Measurements from ENCODE around the gene TRAK2.

Gene TRAK2

DNA sequence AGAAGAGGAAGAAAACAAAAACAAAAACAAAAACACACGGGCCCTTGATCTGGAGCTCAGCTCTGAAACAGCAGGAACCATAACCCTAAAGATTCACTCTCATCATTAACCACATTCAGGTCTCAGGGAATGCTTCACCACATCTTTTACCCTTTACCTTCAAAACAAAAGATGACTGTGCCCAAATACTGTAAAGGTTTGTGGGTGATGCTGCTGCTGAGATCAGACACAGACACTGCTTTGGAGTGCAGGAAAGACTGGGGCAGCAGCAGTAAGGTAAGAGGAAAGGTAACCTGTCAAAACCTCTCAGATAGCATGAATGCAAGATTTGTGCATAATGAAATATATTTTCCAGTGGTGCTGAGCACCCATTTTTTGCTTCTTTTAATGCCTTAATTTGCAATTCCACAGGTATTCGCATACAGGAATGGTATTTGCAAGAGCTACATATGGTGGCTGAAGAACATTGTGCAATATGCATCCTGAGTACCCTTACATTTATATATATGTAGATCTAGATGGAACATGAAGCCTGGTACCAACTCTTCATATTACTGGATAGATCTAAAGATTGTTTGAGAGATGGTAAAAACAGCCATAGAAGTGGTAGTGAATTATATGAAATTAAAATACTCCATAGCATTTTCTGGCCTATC lies 90.1 kb downstream of the TRAK2 start:
- DNase-seq (ENCODE audit: low spot score) = no peak

DNA sequence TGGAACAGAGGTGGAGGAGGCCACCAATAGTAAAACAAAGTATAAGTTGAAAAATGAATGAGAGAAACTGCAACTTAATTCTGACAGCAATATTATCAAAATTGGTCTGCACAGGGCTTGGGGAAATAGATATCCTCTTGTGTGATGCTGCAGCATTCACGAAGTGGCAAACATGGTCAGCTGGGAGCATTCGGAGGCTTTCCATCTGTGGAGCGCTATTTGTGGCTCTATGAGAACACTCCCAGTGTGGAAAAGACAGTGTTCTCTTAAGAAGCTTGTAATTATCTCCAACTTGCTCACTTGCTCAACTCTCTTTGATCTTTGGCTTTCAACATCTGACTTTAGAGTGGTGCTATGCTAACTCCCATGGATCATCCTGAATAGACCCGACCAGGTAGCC lies 91.0 kb downstream of the TRAK2 start:
- no peak for DNase-seq (ENCODE audit: low spot score)

DNA sequence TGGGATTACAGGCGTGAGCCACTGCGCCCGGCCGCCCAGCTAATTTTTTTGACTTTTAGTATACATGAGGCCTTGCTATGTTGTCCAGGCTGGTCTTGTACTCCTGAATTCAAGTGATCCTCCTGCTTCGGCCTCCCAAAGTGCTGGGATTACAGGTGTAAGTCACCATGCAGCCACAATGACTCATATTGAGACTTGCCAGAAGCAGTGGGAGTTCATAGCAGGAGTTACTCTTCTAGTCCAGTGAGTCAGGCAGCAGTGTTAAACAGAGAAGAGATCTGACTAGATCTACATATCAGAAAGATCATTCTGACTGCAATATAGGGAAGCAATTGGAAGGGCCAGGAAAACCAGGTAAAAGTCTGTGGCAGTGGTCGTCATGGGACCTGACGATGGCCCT lies 92.6 kb downstream of the TRAK2 start:
- DNase-seq (ENCODE audit: low spot score) = no peak

DNA sequence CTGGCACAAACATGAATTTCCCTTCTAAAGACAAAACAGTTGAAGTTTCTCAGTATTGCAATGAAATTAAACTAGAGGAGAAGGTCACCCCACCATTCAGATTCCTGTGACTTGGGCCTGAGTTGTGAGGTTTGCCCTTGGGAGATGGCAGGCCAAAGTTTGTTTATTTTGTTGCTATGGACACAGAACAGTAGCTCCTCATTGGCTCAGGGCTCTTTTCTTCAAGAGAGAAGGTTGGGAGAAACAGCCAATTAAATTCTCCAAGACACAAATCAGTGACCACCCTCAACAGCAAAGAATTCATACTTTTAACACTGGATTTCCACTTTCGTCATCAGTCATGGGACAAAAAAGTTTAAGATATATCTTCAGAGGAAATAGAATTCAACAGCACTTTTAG lies 94.0 kb downstream of the TRAK2 start, which contains the start of gene FLACC1:
Gene FLACC1 (minus strand): TSS at position 125 of the 400 bp plus-strand sequence. CDS start 5,941 bp downstream, outside the sequence.
- peak; percentile 61 for DNase-seq (ENCODE audit: low spot score)

DNA sequence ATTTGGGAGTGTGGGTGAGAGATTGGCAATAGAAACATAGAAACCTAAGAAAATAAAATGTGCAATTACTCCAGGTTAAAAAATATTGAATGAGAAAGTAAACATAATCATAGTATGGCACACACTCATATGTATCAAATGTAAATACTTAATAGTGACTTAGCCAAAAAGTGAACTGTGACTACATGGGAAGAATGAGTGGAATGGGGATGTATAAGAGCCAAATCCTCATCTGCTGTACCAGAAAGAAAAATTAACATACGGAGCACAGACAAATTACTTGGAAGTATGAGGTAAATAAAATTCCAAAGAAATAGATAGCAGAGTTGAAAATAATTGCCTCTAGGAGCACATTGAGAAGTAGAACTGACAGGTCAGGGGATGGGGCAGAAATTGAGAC lies 98.1 kb downstream of the TRAK2 start:
- no peak for DNase-seq (ENCODE audit: low spot score)

DNA sequence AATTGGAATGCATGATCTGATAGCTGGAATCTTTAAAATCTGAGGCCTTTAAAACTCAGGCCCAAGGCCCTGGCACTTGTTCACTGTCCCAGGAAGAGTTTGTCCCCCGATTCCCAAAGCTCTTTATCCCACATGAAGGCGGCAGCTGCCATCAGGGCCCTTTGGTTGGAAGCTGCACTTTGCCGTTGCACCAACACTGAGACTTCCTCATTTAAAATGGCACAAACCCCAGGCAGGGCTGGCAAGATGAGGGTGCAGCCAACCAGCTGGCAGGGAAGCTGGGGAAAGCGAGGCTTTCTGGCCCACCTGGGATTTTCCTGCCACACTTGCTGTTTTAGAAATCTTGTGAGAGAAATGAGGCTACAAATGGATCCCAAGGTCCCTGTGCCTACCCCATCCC lies 100.4 kb downstream of the TRAK2 start:
- DNase-seq (ENCODE audit: low spot score) = no peak

DNA sequence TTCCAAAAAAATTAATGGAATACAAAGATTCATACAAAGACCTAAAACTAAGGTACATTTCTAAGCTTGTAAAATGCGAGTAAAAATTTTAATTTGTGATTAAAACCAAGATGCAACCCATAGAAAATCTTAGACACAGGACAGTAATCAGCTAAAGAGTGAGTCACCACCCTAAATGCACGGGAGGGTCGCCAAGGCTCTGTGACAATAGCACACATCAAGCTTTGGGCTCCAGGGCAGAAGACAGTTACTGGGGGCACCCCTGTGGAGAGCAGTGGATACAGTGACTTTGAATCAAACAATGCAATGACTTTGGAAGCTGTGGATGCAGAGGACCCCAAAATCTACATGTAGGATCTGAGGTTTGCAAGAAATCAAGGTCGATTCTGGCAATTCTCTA lies 101.7 kb downstream of the TRAK2 start:
- DNase-seq (ENCODE audit: low spot score) = no peak

DNA sequence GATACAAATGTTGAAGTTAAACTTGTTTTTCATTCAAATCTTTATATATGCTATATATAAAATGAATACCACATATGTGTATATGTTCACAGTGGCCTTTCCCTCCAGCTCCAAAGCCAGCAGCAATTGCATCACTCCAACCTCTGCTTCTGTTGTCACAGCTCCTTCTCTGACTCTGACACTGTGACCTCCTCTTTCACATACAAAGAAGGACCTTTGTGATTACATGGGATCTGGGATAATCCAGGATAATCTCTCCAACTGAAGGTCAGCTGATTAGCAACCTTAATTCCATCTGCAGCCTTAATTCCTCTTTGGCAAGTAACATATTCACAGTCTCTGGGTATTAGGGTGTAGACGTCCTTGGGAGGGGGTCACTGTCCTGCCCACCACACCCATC lies 102.5 kb downstream of the TRAK2 start:
- DNase-seq (ENCODE audit: low spot score) = no peak

DNA sequence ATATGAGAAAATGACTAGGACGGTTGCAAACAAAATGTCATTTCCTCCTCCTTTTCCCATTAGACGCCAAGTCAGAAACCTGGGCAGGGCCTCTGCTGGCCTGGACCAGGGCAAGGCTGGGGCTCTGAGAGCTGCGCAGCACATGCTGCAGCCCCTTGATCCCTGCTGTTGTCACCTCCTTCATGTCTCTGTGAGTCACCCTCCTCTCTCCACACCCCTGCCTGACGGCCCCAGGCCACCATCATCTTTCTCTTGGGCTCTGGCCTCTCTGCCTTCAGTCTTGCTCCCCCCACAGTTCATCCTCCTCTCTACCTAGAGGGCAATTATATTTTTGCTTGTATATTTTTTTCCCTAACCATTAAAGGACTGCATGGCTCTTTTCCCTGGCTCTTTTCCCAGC lies 104.1 kb downstream of the TRAK2 start:
- no peak for DNase-seq (ENCODE audit: low spot score)

DNA sequence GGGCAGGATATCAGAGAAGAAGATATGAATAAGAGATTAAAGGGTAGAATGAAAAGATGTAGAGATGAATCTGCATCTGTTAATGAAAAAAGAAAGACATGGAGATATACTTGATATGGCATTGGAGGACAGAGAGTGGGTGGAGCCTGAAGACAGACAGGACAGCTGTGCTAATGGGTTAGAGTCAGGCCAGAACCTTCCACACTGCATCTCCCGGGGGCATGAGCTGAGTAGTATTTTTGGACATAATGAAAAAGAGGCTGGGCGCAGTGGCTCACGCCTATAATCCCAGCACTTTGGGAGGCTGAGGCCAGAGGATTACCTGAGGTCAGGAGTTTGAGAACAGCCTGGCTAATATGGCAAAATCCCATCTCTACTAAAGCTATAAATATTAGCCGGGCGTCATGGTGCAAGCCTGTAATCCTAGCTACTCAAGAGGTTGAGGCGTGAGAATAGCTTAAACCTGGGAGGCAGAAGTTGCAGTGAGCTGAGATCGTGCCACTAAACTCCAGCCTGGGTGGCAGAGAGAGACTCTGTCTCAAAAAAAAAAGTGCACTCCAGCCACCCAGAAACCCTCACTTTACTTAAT lies 105.5 kb downstream of the TRAK2 start:
- DNase-seq (ENCODE audit: low spot score) = no peak

DNA sequence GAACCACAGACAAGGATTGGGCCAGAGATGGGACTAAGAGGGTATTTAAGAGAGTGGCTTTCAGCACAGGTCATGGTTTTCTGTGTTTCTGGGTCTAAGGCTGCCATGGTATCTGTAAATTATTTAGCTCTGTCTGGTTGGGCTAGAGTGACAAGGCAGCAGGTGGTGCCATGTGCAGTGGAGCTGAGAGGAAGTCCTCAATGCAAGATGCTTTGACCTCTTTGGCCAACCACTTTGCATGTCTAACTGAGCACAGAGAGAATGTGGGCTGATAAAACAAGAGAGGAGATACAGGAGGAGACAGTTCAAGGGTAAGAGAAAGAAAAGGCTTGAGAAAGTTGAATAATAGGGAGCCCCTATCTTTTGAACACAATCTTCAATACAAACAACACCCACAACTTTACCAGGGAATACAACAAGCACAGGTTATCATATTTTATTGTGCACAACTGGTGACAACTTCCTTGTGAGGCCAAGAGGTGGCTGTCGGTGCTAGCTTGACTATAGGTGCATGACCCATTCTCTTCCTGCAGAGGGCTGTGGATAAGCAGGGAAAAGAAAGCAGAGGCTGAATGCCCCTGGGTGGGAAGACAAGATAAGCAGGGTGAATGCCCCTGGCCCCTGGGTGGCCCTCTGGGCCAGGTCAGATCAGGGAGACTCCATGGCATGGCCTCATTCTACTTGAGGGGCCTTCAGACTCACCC lies 106.4 kb downstream of the TRAK2 start:
- peak; percentile 32 for DNase-seq (ENCODE audit: low spot score)

DNA sequence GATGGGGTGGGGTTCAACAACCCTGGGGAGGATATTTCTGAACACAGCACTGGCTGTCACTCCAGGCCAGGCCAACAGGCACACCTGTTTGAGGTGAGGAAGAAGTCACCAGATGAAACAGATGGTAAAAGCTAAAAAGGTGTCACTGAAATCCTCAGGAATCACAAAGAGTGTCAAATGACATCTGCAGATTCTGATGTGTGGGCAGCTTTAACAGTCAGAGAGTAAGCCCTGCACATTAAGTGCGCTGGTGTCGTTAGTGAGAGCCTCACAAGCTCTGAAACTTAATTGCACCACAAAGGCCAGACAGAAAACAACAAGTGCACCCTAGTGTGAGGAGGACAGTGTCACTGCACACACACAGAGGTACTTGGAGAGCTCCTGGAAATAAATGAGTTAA lies 107.7 kb downstream of the TRAK2 start:
- no peak for DNase-seq (ENCODE audit: low spot score)

DNA sequence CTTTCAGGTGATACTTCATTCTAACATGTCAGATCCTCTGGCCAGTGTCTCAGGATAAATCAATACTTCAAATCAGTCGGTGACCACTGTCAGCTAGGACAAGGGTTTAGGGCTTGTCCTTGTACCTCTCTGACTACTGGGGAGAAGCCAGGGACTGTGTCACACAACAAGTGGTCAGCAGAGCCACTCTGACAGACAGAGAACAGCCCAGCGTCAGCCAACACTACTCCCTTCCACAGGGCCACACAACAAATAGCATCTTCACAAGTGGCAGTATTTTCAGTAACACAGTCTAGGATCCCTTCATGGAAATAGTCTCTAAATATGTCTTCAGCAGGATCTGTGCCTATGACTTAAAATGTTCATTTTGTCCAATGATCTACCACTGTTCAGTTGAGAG lies 108.3 kb downstream of the TRAK2 start:
- DNase-seq (ENCODE audit: low spot score) = no peak

DNA sequence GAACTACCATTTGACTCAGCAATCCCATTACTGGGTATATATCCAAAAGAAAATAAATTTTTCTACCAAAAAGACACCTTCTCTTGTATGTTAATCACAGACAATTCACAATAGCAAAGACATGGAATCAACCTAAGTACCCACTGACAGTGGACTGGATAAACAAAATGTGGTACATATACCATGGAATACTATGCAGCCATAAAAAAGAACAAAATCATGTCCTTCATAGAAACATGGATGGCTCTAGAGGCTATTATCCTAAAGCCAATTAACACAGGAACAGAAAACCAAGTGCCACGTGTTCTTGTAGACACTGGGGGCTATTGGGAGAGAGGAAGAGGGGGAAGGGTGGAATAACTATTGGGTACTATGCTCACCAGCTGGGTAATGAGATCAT lies 121.8 kb downstream of the TRAK2 start:
- DNase-seq (ENCODE audit: low spot score) = no peak

DNA sequence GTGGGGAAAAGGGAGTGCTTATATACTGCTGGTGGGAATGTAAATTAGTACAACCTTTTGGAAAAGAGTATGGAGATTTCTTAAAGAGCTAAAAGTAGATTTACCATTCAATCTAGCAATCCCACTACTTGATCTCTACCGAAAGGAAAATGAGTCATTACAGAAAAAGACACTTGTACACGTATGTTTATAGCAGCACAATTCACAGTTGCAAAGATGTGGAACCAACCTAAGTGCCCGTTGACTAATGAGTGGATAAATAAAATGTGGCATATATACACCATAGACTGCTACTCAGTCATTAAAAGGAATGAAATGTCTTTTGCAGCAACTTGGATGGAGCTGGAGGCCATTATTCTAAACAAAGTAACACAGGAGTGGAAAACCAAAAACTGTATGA lies 123.6 kb downstream of the TRAK2 start:
- no peak for DNase-seq (ENCODE audit: low spot score)
